Rectal smooth muscle tissue (tissue), 1 donor: Measurements from ENCODE around the gene CASZ1.
A peak's percentile ranks its signal among the peaks of the same experiment; 100 is the strongest.

Experiments
- H3K27ac ChIP-seq: one replicate; pipeline ENCODE4 v1.7.0; 2013; ENCODE audit warnings: low read depth, low read length, inconsistent platforms
- H3K27me3 ChIP-seq: one replicate; pipeline ENCODE4 v1.7.0; 2013; ENCODE audit warnings: low read length; ENCODE audit not compliant: control insufficient read depth, insufficient read depth
- H3K36me3 ChIP-seq: one replicate; pipeline ENCODE4 v1.7.0; 2013; ENCODE audit warnings: low read length; ENCODE audit not compliant: control insufficient read depth, insufficient read depth
- H3K4me1 ChIP-seq: one replicate; pipeline ENCODE4 v1.7.0; 2013; ENCODE audit warnings: low read length; ENCODE audit not compliant: control insufficient read depth, insufficient read depth
- H3K4me3 ChIP-seq: one replicate; pipeline ENCODE4 v1.7.0; 2013; ENCODE audit warnings: low read length
- H3K9ac ChIP-seq: one replicate; pipeline ENCODE4 v1.7.0; 2013; ENCODE audit warnings: low read length

The CASZ1 gene

DNA sequence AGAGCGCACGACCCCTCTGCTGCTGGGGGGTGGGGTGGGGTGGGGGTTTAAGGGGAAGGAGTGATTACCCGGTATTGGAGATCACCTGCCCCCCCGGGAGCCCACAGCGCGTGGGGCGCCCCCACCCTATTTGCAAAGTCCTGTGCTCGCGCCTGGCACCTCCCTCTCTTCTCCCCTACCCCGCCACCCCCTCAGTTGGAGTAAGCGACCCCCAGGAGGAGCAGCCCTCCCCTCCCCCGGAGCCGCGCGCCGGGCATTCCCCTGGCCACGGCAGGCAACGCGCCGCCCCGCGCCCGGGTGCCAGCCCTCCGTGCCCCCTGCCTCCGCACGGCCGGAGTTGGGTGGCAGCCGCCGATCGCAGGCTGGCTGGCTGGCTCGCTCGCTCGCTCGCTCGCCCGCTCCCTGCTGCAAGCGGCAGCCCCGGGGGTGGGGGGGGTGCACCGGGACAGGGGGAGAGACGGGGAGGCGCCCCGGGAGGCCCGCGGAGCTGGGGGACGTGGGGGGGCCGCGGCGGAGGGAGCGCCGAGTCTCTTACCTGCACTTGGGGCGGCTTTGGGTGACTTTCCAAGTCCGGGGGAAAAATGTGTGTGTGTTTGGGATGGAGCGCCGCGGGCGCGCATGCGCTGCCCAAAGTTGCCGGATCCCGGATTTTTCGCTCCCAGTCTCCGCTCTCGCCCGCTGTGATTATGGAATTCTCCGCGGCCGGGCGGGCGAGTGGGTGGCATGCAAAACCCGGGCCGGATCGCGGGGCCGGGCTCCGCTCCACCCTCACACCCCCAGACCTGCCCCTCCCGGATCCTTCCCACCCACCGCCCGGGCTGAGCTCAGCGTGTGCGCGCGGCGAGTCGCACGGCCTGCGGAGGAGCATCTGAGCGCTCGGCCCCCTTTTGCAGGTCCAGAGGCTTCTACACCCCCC is at the start of gene CASZ1:
Gene CASZ1 (minus strand): TSS at position 618 of the 916 bp plus-strand sequence. CDS start 102,757 bp downstream, outside the sequence.
- Histone ChIP-seq H3K4me3 (peak within 1 kb of the TSS; percentile 80), H3K27ac (peak within 1 kb of the TSS; percentile 84), H3K27me3 (peaks cover 2% of the 10 kb centered on the region), H3K9ac (peak within 1 kb of the TSS; percentile 73), H3K36me3 (no peaks in the 10 kb centered on the region), H3K4me1 (peaks cover 5% of the 10 kb centered on the region)

- Histone ChIP-seq H3K4me1 (no peaks in the 10 kb centered on the region), H3K27ac (no peak overlapping the region), H3K4me3 (no peak overlapping the region), H3K9ac (no peak overlapping the region), H3K36me3 (no peaks in the 10 kb centered on the region), H3K27me3 (no peaks in the 10 kb centered on the region)
These were observed 47.3 kb upstream of the CASZ1 start for GRCh38 chr1:10843697-10844096.

DNA sequence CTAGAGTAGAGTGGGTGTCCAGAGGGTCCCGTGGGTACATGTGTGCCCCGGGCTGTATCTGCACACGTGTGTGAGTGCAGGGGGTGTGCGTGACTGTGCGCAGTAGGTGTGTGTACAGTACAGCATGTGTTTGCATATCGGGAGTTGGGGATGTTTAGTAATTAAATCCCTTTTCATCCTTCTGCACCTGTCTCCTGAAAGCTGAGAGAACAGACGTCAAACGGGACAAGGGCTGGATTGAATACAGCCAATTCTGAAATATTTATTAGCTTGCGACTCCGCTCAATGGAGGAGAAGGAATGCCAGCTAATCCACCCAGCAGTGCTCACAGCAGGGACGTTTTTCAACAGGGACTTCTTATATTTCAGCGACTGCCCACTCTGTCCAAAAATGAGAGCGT is 44.7 kb upstream of the CASZ1 start:
- Histone ChIP-seq H3K27ac (no peak overlapping the region), H3K4me1 (no peaks in the 10 kb centered on the region), H3K27me3 (no peaks in the 10 kb centered on the region), H3K4me3 (no peak overlapping the region), H3K9ac (no peak overlapping the region), H3K36me3 (no peaks in the 10 kb centered on the region)

DNA sequence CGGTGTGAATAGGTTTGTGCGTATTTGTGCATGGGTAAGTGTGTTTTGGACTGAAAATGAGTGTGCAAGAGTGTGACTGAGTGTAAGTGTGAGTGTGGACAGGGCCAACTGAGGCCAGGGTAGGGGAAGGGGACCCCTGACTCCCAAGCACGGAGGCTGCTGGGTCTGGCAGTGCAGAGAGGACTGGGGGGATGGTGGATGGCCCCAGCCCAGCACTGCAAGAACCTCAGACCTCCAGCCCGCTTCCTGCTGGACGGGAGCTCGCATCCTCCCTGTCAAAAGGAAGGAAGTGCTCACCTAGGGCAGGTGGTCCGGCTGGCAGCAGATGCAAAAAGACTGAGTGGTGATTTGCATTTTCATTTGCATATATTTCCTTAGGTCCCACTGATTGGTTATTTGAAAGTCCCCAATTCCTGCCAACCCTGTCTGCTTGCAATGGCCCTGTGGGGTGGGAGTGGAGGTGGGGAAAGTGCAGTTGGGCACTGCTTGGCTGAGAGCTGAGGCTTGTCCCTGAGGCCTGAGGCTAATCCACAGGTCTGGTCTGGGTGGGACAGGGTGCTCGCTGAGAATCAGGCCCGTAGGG is 42.8 kb upstream of the CASZ1 start:
- Histone ChIP-seq H3K9ac (no peak overlapping the region), H3K27me3 (no peaks in the 10 kb centered on the region), H3K27ac (no peak overlapping the region), H3K4me1 (no peaks in the 10 kb centered on the region), H3K36me3 (no peaks in the 10 kb centered on the region), H3K4me3 (no peak overlapping the region)

GRCh38 chr1:10838541-10838940 is 42.1 kb upstream of the CASZ1 start:
- Histone ChIP-seq H3K36me3 (no peaks in the 10 kb centered on the region), H3K4me3 (no peak overlapping the region), H3K27ac (no peak overlapping the region), H3K27me3 (no peaks in the 10 kb centered on the region), H3K4me1 (no peaks in the 10 kb centered on the region), H3K9ac (no peak overlapping the region)

GRCh38 chr1:10836726-10837125 is 40.3 kb upstream of the CASZ1 start:
- H3K36me3 ChIP-seq: no peaks in the 10 kb centered on the region
- no peak overlapping the region for H3K27ac ChIP-seq
- H3K4me3 ChIP-seq: no peak overlapping the region

GRCh38 chr1:10835822-10836421 is 39.5 kb upstream of the CASZ1 start:
- Histone ChIP-seq H3K27ac (no peak overlapping the region), H3K4me3 (no peak overlapping the region), H3K36me3 (no peaks in the 10 kb centered on the region), H3K9ac (no peak overlapping the region), H3K4me1 (no peaks in the 10 kb centered on the region), H3K27me3 (no peaks in the 10 kb centered on the region)

More at GRCh38 chr1:10836726-10837125, 40.3 kb upstream of the CASZ1 start:
- Histone ChIP-seq H3K27me3 (no peaks in the 10 kb centered on the region), H3K4me1 (no peaks in the 10 kb centered on the region), H3K9ac (no peak overlapping the region)

DNA sequence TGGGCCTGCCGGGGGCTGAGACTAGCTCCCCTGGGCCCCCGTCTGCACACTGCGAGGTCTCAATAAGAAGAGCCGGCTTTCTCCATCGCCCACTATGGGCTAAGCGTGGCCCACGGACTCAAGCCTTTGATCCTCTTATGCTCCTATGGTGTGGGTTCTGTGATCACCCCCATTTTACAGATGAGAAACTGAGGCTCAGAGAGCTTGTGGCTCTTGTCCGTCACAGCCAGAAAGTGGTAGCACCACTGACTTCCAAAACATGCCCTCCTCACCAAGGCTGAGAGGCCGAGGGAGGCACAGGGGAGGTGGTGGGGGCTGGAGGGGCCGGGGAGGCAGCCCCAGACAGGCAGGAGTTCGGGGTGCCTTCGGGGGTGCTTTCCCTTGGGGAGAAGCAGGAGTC is 39.0 kb upstream of the CASZ1 start:
- Histone ChIP-seq H3K9ac (no peak overlapping the region), H3K36me3 (no peaks in the 10 kb centered on the region), H3K27me3 (no peaks in the 10 kb centered on the region), H3K4me3 (no peak overlapping the region), H3K27ac (no peak overlapping the region), H3K4me1 (no peaks in the 10 kb centered on the region)

DNA sequence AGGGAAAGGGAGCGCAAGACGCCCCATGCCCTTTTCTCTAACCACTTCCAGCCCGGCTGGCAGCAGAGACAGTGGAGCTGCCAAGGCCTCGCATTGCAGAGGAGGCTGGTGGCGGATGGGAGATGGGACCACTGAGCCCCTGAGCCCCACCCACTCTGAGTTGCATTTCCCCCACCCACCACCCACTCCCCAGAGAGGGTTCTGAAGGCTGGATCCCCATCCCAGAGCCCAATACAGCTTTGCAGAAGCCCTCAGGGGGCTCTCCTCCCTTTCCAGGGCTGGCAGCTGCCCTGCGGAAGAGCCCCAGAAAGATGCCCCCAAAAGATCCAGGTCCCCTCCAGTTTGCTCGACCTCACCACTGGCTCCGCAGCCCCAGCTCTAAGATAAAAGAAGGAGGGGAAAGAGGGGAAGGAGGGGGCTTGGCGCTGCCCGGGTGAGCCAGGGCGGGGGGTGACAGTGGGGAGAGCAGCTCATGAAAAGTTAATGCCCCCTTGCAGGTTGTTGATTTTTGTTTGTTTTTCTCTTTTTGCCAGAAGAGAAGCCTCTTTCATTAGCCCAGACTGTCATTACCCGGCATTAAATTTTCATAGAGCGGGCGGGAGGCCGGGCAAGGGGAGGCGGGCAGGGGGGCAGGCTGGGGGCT is 38.4 kb upstream of the CASZ1 start:
- H3K4me1 ChIP-seq: no peaks in the 10 kb centered on the region
- H3K4me3 ChIP-seq: no peak overlapping the region
- no peak overlapping the region for H3K27ac ChIP-seq
- H3K9ac ChIP-seq: no peak overlapping the region
- no peaks in the 10 kb centered on the region for H3K36me3 ChIP-seq
- no peaks in the 10 kb centered on the region for H3K27me3 ChIP-seq

GRCh38 chr1:10833630-10834557 is 37.4 kb upstream of the CASZ1 start:
- H3K4me1 ChIP-seq: no peaks in the 10 kb centered on the region

GRCh38 chr1:10832703-10833102 is 36.3 kb upstream of the CASZ1 start:
- H3K4me3 ChIP-seq: no peak overlapping the region
- H3K9ac ChIP-seq: no peak overlapping the region

More at GRCh38 chr1:10833630-10834557, 37.4 kb upstream of the CASZ1 start:
- Histone ChIP-seq H3K9ac (no peak overlapping the region), H3K4me3 (no peak overlapping the region), H3K36me3 (no peaks in the 10 kb centered on the region), H3K27me3 (no peaks in the 10 kb centered on the region), H3K27ac (no peak overlapping the region)

More at GRCh38 chr1:10832703-10833102, 36.3 kb upstream of the CASZ1 start:
- Histone ChIP-seq H3K27ac (no peak overlapping the region), H3K4me1 (no peaks in the 10 kb centered on the region), H3K36me3 (no peaks in the 10 kb centered on the region), H3K27me3 (no peaks in the 10 kb centered on the region)
